ENCODE results near the gene HIF3A. TPM values are rescaled to one million over a fixed set of nuclear protein-coding genes. Genes with fewer than 3 reads are reported as not detected.

Gene HIF3A
- total RNA-seq, 1 donor from 2014 or later, result 155 TPM

GRCh38 chr19:46350029-46350757 is 53.4 kb downstream of the HIF3A start:
- intact Hi-C loops (cut with DNase I), result no loop called here
- Histone ChIP-seq H3K4me1 (peaks cover 56% of the 10 kb centered on the region), H3K27ac (peak overlapping the region; percentile 70), H3K9me3 (no peaks in the 10 kb centered on the region), H3K27me3 (no peaks in the 10 kb centered on the region), H3K36me3 (peaks cover 0 to 20% of the 10 kb centered on the region in 2 donors), H3K4me3 (no peak overlapping the region)
- TF ChIP-seq POLR2AphosphoS5 (IDR thresholded peaks at IDR 0.05; ENCODE audit: insufficient read depth in 1 of 2, low read depth in 1 of 2) (no peak), POLR2A (IDR thresholded peaks at IDR 0.05) (no peak), CTCF (IDR thresholded peaks at IDR 0.05) (no peak)
- no peak for DNase-seq (ENCODE audit: extremely low spot score in 2 of 2)

GRCh38 chr19:46350758-46351159 is 53.9 kb downstream of the HIF3A start:
- no peaks in the 10 kb centered on the region for H3K27me3 ChIP-seq
- H3K9me3 ChIP-seq, result no peaks in the 10 kb centered on the region
- peaks cover 0 to 21% of the 10 kb centered on the region in 2 donors for H3K36me3 ChIP-seq
- TF ChIP-seq POLR2AphosphoS5 (IDR thresholded peaks at IDR 0.05; ENCODE audit: insufficient read depth in 1 of 2, low read depth in 1 of 2), result no peak
- TF ChIP-seq CTCF (IDR thresholded peaks at IDR 0.05), result no peak
- no peak for TF ChIP-seq POLR2A (IDR thresholded peaks at IDR 0.05)
- H3K27ac ChIP-seq, result peak overlapping the region; percentile 70
- intact Hi-C loops (cut with DNase I), result no loop called here
- peaks cover 56% of the 10 kb centered on the region for H3K4me1 ChIP-seq
- no peak for DNase-seq (ENCODE audit: extremely low spot score in 2 of 2)
- H3K4me3 ChIP-seq, result peak overlapping the region in 1 of 2 donors; percentile 1

GRCh38 chr19:46351241-46352041 is 54.6 kb downstream of the HIF3A start:
- DNase-seq (ENCODE audit: extremely low spot score in 2 of 2), result no peak
- Histone ChIP-seq H3K36me3 (peaks cover 0 to 24% of the 10 kb centered on the region in 2 donors), H3K4me1 (peaks cover 53% of the 10 kb centered on the region), H3K27me3 (no peaks in the 10 kb centered on the region), H3K4me3 (peak overlapping the region in 1 of 2 donors; percentile 1), H3K27ac (peak overlapping the region; percentile 70), H3K9me3 (no peaks in the 10 kb centered on the region)
- intact Hi-C loops (cut with DNase I), result no loop called here
- TF ChIP-seq CTCF (IDR thresholded peaks at IDR 0.05), result no peak
- peak in 1 of 2 donors; percentile 46 for TF ChIP-seq POLR2AphosphoS5 (IDR thresholded peaks at IDR 0.05; ENCODE audit: insufficient read depth in 1 of 2, low read depth in 1 of 2)

- no peaks in the 10 kb centered on the region for H3K27me3 ChIP-seq
- no peak for DNase-seq (ENCODE audit: extremely low spot score in 2 of 2)
- H3K4me1 ChIP-seq, result peaks cover 34% of the 10 kb centered on the region
- TF ChIP-seq POLR2AphosphoS5 (IDR thresholded peaks at IDR 0.05; ENCODE audit: insufficient read depth in 1 of 2, low read depth in 1 of 2), result no peak
- TF ChIP-seq POLR2A (IDR thresholded peaks at IDR 0.05), result no peak
- no peak for TF ChIP-seq CTCF (IDR thresholded peaks at IDR 0.05)
- intact Hi-C loops (cut with DNase I), result no loop called here
- peaks cover 0 to 41% of the 10 kb centered on the region in 2 donors for H3K36me3 ChIP-seq
- no peak overlapping the region for H3K4me3 ChIP-seq
- H3K27ac ChIP-seq, result no peak overlapping the region
- H3K9me3 ChIP-seq, result no peaks in the 10 kb centered on the region
These were observed 57.1 kb downstream of the HIF3A start for GRCh38 chr19:46353730-46354528.
